Epithelial cell of proximal tubule (primary cell): Measurements from ENCODE around the gene APOL2. TPM values are rescaled to one million over a fixed set of nuclear protein-coding genes. Genes with fewer than 3 reads are reported as not detected.
"Not testable (repeated sequence)": the region's sequence is repeated elsewhere in the genome, so short reads cannot be mapped to it uniquely, and the experiment has no call there.

Experiments used
- DNase-seq: peaks from one replicate; pipeline ENCODE4 v3.0.0-alpha.2; 2011; ENCODE audit warnings: low read depth
- H3K4me3 ChIP-seq: 2 replicates; pipeline ENCODE4 v1.5.1; 2011; ENCODE audit warnings: low read depth, mild to moderate bottlenecking, low read length
- total RNA-seq: library from RNA; depleted of rRNA; stranded (reverse); fragments of >200 nt; gene quantifications from 2 replicates; pipeline ENCODE4 v1.2.3, GENCODE V29; 2015
- TF ChIP-seq, protein P1 (sequence below): conservative IDR thresholded peaks from 2 replicates; pipeline ENCODE4 v1.5.1; 2012; ENCODE audit warnings: low read depth, mild to moderate bottlenecking, low read length

Gene APOL2
- total RNA-seq, 1 donor from 2014 or later, result 22.8 TPM

DNA sequence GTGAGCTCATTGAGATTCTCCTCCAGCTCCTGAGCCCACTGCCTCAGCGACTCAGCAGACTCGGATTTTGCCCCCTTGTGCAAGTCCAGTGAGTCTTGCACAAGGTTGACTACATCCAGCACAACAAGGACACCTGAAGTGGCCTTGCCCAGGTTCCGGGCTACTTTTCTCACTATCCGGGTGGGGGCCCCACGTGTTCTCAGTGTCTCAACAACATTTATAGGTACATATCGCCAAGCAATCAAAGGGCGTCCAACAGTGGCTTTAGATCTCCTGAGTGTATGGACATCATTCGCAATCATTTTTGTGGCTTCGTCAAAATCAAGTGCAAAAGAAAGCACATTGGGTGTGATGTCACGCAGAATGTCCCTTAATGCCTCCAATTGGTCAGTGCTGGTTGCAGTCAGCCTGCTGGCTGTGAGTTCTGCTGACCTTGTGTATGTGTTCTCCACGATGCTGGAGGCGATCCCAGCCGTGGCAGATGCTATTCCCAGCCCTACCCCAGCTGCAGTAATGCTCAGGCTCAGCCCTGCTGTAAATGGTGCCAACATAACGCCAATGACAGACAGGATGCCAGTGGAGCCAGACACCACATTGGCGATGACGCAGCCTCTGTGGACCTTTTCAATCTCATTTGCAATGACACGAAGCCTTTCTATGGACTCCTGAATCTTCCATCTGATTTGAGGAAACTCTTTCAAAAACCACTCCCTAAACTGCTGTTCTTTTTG is 48.1 kb downstream of the APOL2 start:
- no peak for DNase-seq
- no peak overlapping the region for H3K4me3 ChIP-seq
- TF ChIP-seq, protein P1, sequence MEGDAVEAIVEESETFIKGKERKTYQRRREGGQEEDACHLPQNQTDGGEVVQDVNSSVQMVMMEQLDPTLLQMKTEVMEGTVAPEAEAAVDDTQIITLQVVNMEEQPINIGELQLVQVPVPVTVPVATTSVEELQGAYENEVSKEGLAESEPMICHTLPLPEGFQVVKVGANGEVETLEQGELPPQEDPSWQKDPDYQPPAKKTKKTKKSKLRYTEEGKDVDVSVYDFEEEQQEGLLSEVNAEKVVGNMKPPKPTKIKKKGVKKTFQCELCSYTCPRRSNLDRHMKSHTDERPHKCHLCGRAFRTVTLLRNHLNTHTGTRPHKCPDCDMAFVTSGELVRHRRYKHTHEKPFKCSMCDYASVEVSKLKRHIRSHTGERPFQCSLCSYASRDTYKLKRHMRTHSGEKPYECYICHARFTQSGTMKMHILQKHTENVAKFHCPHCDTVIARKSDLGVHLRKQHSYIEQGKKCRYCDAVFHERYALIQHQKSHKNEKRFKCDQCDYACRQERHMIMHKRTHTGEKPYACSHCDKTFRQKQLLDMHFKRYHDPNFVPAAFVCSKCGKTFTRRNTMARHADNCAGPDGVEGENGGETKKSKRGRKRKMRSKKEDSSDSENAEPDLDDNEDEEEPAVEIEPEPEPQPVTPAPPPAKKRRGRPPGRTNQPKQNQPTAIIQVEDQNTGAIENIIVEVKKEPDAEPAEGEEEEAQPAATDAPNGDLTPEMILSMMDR, result no peak

DNA sequence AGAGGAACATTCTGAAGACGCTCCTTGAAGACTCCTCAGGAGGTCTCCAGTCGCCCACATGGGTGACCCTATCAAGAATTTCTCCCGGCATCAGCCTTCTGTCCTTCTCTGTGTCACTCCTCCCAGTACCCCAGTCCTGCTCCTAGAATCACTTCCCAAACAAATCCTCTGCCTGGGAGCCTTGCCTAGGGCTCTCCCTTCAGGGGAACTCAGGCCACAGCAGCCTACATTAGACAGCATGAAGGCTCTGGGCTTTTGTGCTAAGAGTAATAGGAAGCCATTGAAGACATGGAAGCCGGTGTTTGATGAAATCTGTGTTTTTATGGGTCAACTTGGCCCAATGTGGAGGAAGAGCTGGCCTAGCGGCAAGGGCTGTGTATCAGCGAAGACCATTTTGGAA is 51.5 kb downstream of the APOL2 start:
- H3K4me3 ChIP-seq, DNase-seq: not testable (repeated sequence)

DNA sequence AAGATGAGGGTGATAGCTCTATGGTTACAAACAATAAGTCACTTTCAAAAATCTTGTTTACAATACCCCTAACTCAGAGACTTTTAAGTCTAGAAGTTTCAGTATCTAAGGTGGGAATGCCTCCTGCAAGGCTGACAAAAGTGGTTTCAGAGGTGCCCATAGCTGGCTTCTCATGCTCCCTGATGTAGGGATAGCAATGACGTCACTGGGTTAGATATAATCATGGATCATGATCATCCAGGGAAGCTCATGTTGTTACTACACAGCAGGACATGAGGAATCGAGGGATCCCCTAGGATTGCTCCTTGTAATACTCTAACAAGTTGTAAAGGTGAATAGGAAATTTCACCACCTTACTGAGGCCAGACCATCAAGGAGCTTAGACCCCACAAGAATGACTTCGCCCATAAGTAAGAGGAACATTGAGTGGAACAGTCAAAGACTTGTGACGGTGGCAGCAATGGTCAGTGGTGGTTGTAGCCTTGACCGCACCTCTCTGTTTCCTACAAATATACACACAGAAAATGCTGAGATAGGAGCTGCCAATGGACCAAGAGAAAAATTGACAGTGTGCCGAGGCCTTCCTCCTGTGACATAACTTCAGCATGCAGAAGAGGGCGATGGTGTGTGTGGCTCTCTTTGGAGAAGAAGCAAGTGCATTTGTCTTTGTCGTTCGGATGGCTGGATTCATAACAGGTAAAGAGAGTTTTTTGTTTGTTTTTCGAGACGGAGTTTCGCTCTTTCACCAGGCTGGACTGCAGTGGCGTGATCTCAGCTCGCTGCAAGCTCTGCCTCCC is 53.3 kb downstream of the APOL2 start:
- DNase-seq, result no peak
- TF ChIP-seq, protein P1, result no peak
- no peak overlapping the region for H3K4me3 ChIP-seq

DNA sequence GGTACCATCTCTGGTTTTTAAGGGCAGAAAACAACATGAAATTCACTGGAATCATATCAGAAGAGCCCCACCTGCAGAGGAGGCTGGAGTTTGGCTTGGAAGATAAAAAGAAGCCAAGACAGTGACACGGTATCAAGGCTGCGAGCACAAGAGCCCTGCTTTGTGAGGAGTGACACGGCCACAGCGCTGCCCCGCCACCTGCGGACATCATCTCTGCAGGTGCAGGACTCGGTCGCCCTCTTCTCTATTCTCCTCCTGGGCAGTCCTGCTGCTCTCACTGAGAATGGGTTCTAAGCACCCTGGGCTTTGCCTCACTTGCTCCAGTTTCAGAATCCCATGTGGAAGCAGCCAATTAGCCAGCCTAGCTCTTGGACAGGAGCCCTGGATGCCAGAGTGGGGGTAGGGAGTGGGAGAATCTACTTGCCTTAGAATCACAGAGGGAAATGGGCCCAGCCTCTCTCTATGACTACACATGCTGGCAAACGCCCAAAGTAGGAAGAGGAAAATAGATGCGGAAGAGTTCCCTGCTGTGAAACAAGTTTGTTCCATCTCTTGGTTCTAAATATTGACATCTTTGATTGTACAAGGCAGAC is 54.8 kb downstream of the APOL2 start:
- DNase-seq, result no peak
- no peak overlapping the region for H3K4me3 ChIP-seq
- TF ChIP-seq, protein P1, result no peak

DNA sequence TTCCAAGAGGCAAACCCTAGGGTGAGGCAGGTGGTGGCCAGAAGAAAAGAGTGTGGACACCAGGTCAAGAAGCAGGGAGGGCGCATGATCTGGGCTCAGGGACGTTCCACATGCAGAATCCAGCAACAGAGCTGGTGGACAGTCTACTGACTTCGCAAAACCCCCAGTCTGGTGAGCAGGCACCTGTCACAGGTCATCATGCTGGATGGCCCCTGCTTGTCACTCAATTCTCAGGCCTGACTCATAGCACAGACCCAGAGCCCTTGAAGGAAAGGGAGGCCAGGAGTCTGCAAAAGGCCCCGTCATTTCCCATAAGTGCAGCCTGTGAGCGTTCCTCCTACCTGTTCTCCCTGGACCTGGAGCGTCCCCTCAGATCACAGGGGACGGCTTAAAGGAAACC is 55.9 kb downstream of the APOL2 start:
- no peak for DNase-seq
- H3K4me3 ChIP-seq, result no peak overlapping the region
- TF ChIP-seq, protein P1, result no peak

DNA sequence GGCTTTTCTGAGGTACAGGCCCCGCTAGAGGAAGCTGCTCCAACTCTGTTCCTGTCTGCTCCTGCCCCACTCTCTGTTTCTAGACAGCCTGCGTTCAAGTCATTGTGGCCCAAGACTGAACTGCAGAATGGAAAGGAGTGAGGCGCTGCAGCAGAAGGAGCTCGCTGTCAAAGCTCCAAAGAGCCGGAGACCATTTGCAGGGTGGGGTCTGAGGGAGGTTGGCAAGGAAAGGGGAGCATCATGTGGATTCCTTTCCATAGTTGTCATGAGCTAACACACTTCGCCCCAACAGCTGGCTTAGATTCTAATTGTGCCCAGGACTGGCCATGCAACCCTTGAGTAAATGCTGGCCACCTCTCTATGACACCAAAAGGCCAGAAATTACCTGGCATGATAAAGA is 56.5 kb downstream of the APOL2 start:
- no peak for DNase-seq
- no peak overlapping the region for H3K4me3 ChIP-seq
- TF ChIP-seq, protein P1, result no peak

DNA sequence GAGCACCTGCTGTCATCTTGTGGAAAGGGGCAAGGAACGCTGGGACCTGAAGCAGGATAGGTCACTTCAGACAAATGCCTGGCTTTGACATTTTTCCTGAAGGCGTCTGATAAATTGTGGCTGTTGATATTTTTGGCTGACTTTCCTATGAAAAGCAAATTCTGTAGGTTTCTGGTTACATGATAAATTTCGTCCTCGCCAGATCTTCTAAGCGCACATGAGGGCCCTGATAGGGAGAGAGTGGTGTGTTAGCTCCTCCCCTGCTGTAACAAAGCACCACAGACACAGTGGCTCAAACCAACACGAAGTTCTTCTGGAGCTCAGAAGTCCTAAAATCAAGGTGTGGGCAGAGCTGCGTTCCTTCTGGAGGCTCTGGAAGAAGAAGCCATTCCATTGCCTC is 57.3 kb downstream of the APOL2 start:
- TF ChIP-seq, protein P1, result no peak
- DNase-seq, result no peak
- no peak overlapping the region for H3K4me3 ChIP-seq
